Progenitor cell of endocrine pancreas (in vitro differentiated cells): ENCODE measurements around the gene SORCS2. TPM values are rescaled to one million over a fixed set of nuclear protein-coding genes. Genes with fewer than 3 reads are reported as not detected.

ENCODE experiments used
- DNase-seq: peaks from one replicate; pipeline ENCODE4 v3.0.0; 2021; ENCODE audit warnings: low spot score; ENCODE audit not compliant: unreplicated experiment
- H3K27ac Mint-ChIP-seq: 2 replicates; pipeline ENCODE4 v1.8.0; 2021; ENCODE audit warnings: mild to moderate bottlenecking, moderate library complexity, mixed read lengths
- H3K27me3 Mint-ChIP-seq: 2 replicates; pipeline ENCODE4 v1.8.0; 2021; ENCODE audit warnings: mixed read lengths
- H3K36me3 Mint-ChIP-seq: 2 replicates; pipeline ENCODE4 v1.8.0; 2022; ENCODE audit warnings: mixed read lengths; ENCODE audit not compliant: insufficient read depth
- H3K4me1 Mint-ChIP-seq: 2 replicates; pipeline ENCODE4 v1.8.0; 2021; ENCODE audit warnings: low read depth, mixed read lengths
- H3K4me3 Mint-ChIP-seq: 2 replicates; pipeline ENCODE4 v1.8.0; 2021; ENCODE audit warnings: low read depth, mild to moderate bottlenecking, moderate library complexity, mixed read lengths
- H3K9me3 Mint-ChIP-seq: 2 replicates; pipeline ENCODE4 v1.8.0; 2021; ENCODE audit warnings: low read depth, mixed read lengths
- total RNA-seq: library from RNA; stranded (reverse); gene quantifications from 2 replicates; pipeline ENCODE4 v1.2.1, GENCODE V29; 2021
- TF ChIP-seq, protein P1 (sequence below): fragments of 200-600 bp; sonication (generic); IDR thresholded peaks from one replicate; pipeline ENCODE4 v1.5.0; 2021; ENCODE audit warnings: antibody characterized with exemption, mild to moderate bottlenecking; ENCODE audit not compliant: unreplicated experiment

SORCS2 gene
- total RNA-seq, 1 donor from 2014 or later = 2.2 TPM

DNA sequence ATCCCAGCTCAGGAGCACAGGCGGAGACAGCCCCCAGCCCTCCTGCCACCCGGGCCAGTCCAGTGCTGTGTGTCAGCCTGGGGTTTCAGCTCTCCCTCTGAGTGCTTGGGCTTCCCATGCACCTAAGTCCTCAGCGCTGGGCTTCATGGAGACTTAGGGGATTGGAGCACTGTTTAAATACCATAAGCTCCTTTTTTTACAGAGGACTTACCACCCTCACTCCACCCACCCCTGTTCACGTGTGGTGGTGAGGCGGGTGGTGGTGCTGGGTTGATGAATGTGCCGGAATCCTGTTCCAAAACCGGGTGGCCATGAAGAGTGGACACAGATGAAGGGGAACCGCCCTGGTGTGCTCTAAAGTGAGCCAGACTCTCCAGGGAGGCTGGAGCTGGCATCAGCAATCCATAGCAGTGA, 175.5 kb downstream of the SORCS2 start:
- Mint-ChIP-seq H3K27me3 (peaks cover 14% of the 10 kb centered on the region), H3K36me3 (no peaks in the 10 kb centered on the region), H3K4me1 (no peaks in the 10 kb centered on the region), H3K27ac (no peak overlapping the region), H3K9me3 (no peaks in the 10 kb centered on the region), H3K4me3 (no peak overlapping the region)
- TF ChIP-seq, protein P1, sequence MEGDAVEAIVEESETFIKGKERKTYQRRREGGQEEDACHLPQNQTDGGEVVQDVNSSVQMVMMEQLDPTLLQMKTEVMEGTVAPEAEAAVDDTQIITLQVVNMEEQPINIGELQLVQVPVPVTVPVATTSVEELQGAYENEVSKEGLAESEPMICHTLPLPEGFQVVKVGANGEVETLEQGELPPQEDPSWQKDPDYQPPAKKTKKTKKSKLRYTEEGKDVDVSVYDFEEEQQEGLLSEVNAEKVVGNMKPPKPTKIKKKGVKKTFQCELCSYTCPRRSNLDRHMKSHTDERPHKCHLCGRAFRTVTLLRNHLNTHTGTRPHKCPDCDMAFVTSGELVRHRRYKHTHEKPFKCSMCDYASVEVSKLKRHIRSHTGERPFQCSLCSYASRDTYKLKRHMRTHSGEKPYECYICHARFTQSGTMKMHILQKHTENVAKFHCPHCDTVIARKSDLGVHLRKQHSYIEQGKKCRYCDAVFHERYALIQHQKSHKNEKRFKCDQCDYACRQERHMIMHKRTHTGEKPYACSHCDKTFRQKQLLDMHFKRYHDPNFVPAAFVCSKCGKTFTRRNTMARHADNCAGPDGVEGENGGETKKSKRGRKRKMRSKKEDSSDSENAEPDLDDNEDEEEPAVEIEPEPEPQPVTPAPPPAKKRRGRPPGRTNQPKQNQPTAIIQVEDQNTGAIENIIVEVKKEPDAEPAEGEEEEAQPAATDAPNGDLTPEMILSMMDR = no peak
- no peak for DNase-seq

DNA sequence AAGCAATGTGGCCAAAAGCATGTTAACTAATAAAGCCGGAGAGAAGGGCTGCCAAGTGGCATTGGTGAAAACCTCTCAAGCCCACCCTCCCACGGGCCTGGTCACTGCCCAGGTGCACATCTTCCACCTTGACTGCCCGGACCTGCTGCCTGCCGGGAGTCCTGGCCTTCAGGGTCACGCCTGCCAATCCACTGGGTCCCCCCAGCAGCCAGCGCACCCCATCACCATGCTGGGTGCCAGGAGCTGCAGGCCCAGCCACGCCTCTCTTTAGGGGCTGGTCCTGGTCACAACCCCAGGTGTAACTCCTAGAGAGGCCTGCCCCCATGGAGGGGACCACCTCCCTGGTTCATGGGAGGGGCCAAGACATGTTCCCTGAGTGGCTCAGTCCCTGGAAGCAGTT, 176.0 kb downstream of the SORCS2 start:
- H3K4me3 Mint-ChIP-seq = no peak overlapping the region
- H3K4me1 Mint-ChIP-seq = no peaks in the 10 kb centered on the region
- no peaks in the 10 kb centered on the region for H3K9me3 Mint-ChIP-seq
- H3K36me3 Mint-ChIP-seq = no peaks in the 10 kb centered on the region
- no peak for DNase-seq
- TF ChIP-seq, protein P1 = no peak
- H3K27me3 Mint-ChIP-seq = peaks cover 14% of the 10 kb centered on the region
- no peak overlapping the region for H3K27ac Mint-ChIP-seq

DNA sequence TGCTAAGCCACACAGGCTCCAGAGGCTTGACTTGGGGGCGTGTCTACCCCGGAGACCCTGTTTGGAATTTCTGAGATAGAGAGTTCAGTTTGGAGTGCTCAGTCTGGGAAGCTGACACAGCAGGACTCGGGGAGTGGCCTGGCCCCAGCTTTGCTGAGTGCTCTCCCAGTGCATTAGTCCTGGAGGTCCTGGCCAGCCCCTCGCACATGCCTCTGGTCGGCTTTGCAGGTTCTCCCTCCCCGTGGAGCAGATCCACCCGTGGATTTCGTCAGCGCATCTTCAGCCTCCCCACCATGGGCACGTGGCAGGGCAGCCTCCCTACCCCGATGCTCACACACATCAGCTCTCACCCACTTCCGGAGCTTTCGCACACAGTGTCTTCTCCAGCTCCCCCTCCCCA, 177.2 kb downstream of the SORCS2 start:
- Mint-ChIP-seq H3K4me1 (no peaks in the 10 kb centered on the region), H3K9me3 (no peaks in the 10 kb centered on the region), H3K27me3 (peaks cover 17% of the 10 kb centered on the region), H3K4me3 (no peak overlapping the region), H3K36me3 (no peaks in the 10 kb centered on the region), H3K27ac (no peak overlapping the region)
- TF ChIP-seq, protein P1 = no peak
- DNase-seq = no peak

DNA sequence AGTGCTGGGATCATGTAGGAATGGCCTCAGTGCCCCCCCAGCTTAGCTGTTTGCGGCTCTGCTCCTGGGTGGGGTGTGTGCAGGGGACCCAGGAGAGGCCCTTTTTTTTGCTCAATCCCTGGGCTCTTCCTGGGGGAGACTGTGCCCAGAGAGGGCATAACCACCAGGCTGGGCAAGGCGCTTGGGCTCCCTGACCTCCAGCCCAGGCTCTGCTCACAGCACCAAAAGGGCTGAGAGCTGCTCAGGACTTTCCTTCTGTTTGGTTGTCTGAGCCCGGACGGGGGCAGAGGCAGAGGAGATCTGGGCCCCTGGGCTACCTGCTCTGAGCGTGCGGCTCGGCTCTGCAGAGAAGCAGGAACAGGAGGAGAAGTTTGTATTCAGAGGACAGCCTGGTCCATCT, 177.7 kb downstream of the SORCS2 start:
- H3K27ac Mint-ChIP-seq = no peak overlapping the region
- no peaks in the 10 kb centered on the region for H3K4me1 Mint-ChIP-seq
- H3K27me3 Mint-ChIP-seq = peaks cover 14% of the 10 kb centered on the region
- no peak for DNase-seq
- TF ChIP-seq, protein P1 = no peak
- H3K9me3 Mint-ChIP-seq = no peaks in the 10 kb centered on the region
- H3K36me3 Mint-ChIP-seq = no peaks in the 10 kb centered on the region
- H3K4me3 Mint-ChIP-seq = no peak overlapping the region

DNA sequence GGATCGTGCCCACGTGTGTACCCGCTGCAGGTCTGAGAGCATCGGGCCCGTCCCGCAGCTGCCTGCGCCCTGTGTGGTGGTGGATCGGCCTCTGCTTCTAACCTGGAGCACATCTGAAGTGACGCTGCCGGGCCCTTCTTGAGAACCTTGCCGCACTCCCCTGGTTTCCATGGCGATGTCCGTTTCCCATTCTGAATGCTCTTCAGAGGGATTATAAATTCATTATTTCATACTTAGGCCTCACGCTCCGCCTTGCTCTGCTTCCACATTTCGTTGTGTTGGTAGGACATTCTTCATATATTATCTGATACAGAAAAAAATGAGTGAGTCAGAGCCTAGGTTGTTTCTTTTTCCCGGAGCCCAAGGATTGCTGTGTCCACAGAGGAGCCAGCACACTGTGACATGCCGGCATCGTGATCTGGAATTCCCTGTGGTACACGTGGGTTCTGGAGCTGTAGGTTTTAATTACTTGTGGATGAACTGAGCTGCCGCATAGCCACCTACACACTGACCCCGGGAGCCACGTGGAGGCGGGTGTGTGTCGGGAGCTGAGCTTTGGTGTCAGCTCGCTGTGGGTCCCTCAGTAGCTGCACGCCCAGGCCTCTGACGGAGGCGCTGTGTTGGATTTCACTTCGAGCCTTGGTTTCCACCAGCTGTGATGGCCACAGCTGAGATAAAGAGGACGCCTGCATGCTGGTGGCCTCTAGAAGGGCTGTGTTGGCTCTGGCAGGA, 179.0 kb downstream of the SORCS2 start:
- Mint-ChIP-seq H3K4me3 (no peak overlapping the region), H3K27ac (no peak overlapping the region), H3K36me3 (no peaks in the 10 kb centered on the region), H3K4me1 (no peaks in the 10 kb centered on the region), H3K9me3 (no peaks in the 10 kb centered on the region), H3K27me3 (peaks cover 10% of the 10 kb centered on the region)
- no peak for DNase-seq
- TF ChIP-seq, protein P1 = no peak
